Dedifferentiated amniotic fluid mesenchymal stem cell (primary cell): ENCODE measurements around the gene DYSF.

Experiments
- DNase-seq: peaks from one replicate; pipeline ENCODE4 v3.0.0-alpha.2; 2016; ENCODE audit errors: extremely low spot score

DYSF gene

DNA sequence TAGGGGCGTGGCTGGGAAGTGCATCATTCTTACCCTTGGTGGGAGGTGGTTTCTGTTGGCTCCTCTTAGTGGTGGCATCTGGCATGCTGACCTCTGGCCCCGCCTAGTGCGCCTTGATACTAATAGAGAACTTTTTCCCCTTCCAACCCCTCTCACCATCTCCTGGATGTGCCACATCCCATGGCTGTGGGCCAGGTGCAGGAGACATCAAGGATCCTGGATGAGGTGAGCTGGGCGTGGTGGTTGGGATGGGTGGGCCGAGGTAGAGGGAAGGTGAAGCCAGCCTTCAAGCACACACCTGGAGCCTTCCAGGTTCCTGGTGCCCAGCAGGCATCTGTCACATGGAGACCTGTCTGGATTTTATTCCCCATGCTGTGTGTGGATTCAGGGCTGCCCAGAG lies 149.2 kb downstream of the DYSF start:
- DNase-seq = no peak

DNA sequence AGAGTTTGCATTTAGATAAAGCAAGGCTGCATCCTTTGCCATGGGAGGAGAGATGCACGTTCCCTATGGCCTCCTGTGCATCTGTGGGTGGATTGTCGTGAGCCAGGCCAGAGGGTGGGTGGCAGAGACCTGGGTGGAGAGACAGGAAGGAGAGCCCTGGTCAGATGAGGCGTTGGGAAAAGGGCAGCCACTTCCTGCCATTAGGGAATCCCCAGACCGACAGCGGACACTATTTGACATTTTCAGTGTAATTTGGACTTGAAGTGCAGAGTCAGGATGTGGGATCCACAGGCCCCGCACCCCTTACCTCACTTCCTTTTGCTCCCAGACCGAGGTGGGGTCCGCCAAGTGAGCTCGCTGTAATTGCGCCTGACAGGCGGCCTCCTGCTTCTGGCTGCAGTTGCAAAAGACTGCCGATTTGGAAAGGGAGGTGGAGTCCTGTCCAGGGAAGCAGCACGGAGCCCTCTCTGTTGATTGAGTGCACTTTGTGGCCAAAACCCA lies 150.0 kb downstream of the DYSF start:
- no peak for DNase-seq

DNA sequence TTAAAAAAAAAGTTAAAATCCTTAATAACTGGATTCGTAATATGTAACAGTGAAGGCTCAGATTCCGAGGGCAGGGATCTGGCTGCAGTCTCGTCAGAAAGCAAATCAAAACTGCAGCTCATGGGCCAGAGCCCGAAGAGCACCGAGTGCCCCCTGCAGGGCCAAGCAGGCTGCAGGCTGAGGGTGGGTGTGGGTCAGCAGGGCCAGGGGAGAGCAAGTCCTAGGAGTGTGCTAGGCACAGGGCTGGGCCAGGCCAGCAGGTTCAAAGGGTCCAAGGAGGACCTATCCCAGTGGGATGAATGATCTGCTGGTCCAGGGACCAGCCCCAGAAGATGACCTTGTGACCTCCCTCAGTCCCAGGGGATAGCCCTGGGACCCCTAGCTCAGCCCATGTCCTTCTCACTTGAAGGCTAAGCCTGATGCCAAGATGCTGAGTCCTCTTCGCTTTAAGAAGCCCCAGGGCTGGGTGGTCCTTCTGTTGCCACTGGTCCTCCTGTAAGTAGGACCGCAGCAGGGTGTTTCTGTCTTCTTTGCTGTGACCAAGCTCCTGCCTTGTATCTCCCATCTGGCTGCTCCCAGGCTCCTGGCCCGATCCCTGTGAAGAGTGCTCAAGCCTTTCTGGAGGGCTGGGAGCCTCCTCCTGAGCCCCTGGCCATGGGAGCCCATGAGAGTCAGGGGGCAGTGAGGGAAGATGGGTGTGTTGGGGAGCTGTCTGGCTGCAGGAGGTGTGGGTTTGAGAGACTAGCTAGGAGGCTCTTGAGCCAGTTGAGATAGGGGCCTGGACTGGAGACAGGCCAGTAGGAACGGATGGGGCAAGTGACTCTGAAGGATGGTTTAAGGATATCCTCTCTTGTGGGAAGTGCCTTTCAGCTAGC lies 150.7 kb downstream of the DYSF start:
- DNase-seq = no peak

DNA sequence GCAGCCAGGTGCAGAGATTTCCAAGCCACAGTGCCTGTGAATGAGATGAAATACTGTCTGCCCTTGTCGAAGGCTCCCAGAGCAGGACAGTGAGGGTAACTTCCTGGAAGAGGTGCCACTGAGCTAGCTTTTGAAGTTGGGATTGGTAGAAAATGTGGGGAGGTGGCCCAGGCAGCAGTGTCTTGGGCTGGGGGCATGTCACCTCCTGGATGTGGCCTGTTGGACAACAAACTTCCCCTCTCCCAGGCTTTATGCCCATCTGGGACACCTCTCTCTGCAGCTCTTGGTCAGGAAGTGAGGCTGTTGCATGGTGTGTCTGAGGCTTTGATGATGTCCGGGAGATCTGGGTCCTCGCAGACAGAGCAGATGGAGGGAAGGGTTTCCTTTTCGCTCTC lies 151.4 kb downstream of the DYSF start:
- DNase-seq = no peak

DNA sequence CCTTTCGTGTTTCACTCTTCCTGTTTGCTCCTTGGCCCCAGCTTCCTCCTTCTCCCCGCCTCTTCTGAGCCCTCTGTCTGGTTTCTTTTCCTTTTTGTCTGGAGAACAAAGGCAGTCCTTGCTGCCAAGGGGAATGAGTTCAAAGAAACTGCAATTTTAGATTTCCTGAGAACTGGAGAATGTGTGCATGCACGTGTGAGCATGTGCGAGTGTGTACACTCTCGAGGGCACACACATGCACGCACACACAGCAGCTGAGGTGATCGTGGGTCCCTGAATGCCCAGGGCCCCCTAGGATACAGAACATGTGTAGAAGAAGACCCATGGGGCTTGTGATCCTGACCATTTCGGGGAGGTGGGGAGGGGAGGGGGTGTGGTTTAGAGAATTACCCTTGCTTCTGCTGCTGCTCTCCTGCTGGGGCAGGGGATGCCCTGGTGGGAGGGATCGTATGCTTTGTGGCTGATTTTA lies 151.8 kb downstream of the DYSF start:
- DNase-seq = no peak

DNA sequence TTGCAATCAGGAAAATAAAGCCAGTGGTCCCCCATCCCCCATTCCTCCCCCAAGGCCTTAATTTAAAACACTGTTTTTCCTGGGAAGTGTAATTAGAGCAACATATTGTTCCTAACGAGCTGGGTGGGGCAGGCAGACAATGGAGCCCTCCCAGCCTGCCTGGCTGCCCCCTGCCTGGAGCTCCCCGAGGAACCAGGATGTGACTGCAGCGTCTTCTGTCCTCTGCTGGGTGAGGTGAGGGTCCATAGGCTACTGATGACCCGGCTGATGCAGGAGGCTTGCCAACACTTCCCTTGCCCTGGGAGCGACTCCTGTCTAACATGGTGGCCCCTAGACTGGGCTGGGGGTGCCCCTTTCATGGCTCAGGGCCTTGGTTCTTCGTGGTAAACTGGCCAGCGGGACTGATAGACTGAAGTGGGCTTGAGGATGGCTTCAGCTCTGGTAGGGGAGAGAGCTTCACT lies 152.4 kb downstream of the DYSF start:
- no peak for DNase-seq

DNA sequence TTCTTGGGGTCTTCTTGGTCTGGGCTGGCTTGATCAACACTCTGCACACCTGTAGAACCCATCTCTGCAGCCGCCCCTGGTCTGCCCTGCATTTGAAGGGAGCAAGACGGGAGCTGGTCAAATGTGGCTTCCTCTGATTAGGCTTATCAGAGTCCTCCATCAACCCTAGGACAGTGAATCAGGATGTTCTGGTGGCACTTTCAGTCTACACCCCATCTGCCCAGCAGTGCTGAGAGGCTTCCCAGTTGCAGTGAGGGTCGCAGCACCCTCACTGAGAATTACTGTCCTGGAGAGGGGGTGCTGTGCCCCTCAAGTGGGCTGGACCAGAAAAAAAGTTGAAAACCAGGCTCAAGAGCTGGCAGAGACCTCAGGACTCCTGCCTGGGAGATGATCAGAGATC lies 152.9 kb downstream of the DYSF start:
- no peak for DNase-seq

DNA sequence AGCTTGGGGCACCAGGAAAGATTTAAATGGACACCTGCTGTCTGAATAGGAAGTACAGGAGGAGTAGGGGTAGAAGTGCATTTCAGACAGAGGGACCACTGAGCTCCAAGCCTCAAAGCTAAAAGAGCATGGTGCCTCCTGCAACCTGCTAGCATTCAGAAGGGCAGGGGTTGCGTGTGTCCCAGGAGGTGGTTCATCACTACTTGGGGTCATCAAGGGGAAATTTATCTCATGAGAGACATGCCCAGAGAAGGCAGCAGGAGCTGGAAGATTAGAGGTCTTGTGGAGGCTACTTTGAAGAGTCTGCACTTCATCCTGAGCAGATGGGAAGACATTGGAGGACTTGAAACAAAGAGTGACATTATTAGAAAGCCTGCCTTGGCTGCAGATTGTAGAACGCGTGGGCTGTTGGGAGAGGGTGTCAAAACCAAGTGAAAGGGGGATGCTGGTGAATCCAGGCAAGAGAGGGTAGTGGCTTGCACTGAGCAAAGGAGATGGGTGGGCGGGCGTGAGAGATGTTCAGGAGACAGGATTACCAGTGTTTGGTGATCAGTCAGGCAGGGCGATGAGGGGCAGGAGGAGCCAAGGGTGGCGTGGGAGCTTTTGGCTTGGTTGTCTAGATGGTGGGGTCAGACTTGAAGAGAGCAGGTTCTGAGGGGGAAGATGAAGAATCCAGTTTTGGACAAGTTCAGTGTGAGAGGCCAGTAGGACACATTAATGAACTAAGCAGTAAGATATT lies 154.0 kb downstream of the DYSF start:
- no peak for DNase-seq

DNA sequence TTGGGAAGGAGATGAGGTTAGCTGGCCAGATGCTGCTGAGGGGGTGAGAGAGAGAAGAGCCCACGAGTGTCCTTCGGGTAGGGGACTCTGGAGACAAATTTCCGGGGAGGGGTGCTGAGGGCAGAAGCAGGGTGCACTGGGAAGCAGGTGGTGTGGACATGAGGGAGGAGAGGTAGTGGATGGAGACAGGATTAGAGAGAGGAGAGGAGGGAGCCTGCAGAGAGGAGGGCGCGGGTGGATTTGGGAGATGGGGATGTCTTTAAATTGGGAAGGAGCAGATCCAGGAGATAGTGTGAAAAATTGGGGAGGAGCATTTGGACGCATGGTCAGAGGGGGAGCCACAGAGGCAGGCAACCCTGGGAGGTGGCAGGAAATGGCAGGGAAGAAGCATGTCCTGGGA lies 154.7 kb downstream of the DYSF start:
- no peak for DNase-seq

DNA sequence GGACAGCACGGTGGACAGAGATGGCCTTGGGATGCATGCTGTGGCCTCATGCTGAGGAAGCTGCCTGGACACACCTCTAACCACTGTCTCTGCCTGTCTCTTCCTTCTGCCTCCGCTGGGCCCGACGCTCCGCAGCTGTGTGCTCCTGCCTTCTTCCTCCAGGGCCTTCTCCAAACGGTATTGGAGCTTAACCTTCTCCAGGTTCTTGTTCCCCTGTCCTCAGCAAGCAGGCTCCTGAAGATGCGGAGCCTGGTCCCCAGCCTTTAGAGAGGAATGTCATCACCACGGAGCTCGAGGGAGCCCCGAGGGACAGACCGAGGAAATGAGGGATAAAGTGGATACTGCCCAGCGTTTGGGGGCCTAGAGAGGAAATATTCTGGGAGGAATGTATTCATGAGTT lies 155.1 kb downstream of the DYSF start:
- DNase-seq = no peak

DNA sequence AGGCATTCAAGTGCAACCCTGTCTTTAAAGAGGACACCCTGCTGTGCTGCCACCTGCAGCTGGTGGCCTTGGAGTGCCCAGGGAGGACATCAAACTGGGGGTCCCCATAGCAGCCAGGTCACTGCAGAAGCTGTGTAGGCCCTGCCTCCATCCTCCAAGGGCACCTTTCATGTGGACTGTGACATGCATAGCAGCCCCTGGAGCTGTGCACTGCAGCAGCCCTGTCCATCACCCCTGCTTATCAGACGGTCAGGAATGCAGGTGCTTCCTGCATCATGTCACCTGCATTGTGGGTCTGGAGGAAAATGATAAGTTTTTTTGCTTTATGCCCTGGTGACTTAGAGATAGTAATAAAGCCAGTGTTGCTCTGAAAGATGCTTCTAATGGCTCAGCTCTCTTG lies 155.7 kb downstream of the DYSF start:
- no peak for DNase-seq

DNA sequence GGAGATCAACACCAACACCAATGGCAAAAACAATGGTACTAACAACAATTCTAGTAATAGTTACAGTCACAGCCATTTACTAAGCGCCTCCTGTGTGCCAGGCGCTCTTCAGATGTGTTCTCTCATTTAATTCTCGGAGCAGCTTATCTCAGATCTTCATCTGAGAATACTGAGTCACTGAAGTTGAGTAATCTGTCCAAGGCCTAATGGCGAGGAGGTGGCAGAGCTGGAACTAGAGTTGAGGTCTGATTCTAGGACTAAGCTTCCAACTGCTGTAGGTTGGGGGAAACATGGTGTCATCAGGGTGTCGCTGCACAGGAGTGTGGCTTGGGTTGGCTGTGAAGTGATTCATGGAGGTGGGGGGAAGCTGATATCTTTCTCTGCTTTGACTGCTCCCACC lies 156.1 kb downstream of the DYSF start:
- no peak for DNase-seq

DNA sequence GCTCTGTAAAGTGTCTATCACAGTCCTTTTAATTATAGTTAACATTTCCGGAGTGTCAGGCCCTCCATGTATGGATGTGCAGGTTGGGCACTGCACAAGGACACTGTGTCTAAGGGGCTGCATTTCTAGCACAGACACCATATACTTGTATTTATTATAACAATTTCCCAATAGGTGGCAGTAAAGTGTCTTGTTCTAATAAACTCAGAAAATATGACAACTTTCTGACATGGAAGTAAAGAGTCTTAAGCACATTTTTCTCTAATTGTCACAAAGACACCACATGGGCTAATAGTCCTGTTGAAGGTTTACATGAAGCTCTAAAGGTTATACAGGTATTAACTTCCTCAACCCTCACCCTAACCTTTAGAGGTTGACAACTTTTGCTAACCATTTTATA lies 156.6 kb downstream of the DYSF start:
- DNase-seq = peak; percentile 83

DNA sequence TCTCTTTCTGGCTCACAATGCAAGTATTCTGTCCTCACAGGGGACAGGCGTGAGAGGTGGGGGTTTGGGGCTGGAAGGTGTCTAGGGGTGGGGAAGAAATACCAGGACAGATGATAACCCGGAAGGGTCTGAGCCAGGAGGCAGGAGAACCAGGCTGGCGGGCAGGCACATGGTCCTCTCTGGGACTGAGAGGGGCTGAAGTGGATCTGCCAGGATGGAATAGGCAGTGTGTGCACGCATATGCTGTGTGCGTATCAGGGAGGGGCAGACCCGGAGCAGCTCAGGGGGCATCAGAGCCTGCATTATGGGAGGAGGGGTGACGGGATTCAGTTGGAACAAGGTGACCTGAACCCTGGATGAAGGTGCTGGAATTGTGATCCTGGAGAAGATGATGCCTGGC lies 157.3 kb downstream of the DYSF start:
- DNase-seq = no peak

DNA sequence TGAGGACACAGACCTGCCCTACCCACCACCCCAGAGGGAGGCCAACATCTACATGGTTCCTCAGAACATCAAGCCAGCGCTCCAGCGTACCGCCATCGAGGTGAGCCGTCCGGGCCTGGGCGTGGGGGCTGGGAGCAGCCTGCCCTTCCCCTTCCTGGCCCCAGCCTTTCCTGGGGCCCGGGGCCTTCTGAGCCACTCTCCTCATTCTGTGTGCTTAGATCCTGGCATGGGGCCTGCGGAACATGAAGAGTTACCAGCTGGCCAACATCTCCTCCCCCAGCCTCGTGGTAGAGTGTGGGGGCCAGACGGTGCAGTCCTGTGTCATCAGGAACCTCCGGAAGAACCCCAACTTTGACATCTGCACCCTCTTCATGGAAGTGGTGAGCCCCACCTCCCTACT lies 157.9 kb downstream of the DYSF start:
- DNase-seq = no peak

DNA sequence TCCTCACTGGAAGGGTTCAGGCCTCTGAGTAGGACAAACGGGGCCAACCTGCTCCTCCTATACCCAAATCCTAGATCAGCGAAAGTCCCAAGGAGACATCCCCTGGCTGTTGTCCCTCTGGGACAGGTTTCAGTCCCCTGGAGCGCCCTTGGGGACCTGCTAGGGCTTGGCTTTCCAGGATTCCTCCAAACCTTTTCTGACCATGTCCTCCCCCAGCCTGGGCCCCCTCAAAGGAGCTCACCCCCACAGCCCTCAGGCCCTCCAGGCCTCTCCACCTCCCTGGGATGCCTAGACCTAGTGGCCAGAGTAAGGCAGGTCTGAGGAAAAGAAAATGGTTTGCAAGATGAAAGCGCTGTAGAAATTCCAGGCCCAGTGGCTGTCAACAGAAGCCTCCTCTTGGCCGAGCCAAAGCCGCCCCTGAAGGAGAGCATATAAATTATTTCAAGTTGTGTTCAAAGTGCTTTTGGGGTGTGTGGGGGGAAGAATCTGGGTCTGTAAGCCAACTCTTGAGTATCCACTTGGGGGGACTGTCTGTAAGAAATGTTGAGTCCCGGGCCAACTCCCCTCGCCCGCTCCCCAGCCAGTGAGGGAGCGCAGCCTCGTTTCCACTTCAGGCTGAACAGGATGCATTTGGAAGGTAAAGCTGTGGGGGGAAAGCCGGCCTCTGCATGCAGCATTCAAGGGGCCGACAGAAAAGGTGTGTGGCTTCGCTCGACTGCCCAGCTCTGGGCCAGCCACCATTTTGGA lies 158.6 kb downstream of the DYSF start:
- no peak for DNase-seq

DNA sequence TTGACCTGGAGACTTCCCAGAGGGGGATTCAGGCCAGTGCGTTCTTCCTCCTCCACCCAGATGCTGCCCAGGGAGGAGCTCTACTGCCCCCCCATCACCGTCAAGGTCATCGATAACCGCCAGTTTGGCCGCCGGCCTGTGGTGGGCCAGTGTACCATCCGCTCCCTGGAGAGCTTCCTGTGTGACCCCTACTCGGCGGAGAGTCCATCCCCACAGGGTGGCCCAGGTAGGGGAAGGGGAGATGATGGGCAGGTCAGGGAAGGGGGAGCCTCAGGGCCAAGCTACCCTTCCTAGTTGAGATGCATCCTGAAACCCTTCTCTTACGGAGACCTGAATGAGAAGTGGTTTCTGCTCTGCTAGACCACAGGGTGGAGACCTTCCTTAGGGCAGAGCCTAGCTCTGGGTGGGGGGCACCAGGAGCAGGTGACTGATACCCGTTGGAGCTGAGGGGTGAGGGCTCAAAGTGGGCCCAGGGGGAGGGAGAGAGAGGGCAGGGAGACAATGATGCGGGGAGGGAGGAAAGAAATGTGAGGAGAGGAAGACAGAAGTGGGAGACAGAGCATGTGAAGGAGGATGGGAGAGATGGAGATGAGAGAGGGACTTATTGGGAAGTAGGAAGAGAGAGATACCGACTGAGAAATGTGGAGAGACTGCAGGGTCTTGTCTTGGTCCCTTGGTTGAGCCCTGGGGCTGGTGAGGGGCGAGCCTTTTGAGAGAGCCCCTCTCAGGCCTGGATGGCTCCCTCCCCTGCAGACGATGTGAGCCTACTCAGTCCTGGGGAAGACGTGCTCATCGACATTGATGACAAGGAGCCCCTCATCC lies 159.4 kb downstream of the DYSF start:
- DNase-seq = no peak

DNA sequence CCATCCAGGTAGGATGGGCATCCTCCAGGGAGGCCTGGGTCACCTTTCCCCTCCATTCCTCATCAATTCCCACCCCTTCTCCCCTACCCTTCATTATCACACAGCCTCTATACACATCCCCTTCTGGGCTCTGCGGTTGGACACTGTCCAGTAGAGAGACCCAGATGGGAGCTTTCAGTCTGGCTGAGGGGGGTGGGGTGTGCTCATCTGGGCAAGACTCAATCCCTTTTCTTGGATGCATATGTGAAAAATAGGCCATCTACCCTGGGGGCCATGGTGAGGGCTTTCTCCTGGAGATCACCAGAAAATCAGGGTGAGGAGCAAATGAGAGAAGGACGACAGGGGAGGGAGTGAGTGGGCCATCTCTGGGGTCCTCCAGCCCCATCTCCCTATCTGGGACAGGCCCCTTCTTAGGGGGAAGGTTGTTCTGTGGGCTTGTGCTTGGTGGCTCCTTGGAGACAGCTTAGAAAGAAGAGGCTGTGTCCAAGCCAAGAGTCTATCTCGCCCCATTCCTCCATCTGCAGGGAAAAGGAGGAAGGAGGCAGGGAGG lies 160.1 kb downstream of the DYSF start:
- no peak for DNase-seq

DNA sequence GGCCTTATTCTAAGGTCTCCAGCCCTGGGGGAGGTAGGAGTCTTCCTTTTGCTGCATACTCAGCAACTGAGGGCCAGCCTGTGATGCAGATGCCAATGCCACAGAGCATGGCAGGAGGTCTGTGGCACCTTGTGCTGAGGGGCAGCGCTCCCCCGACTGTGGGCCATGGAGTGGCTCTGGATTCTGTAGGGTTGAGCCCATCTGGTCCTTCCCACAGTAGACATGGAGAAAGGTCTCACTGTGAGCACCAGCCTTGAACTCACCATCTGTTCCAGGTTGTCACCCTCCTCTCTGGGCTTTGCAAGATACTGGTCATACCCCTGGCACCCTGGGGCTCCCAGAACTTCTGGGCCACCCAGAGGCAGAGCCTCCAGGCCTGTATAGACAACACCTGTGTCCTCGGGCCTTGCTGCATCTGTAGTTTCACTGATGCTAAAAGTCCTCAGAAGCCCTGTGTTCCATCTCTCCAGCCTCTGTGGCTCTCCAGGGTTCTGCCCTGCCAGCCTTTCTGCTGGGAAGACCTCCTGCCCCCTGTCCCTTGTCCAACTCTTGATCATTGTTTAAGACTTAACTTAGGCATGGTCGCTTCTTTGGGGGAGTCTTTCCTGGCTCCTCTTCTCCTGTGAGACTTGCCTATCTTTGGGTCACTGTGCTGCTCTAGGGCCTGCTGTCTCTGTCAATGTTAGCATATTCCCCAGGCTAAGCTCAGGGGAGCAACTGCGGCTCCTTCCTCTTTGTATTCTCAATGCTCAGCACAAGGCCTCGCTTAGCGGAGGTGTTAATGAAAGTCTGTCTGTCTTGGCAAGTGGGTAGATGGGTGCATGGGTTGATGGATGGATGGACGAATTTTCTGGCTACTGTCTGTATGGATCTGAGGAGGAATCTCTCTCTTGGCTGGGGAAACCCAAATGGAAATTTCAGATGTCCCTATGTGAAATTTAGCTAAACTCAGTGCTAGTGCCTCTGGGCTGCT lies 160.9 kb downstream of the DYSF start:
- no peak for DNase-seq
